DMS 273 treated with DMSO at 0.1 percent for 48 hours (cell line): ENCODE results near the gene RGS12.

Experiments
- DNase-seq: peaks from one replicate; lab custom pipeline; 2025; lab: John Stamatoyannopoulos, UW

The RGS12 gene

DNA sequence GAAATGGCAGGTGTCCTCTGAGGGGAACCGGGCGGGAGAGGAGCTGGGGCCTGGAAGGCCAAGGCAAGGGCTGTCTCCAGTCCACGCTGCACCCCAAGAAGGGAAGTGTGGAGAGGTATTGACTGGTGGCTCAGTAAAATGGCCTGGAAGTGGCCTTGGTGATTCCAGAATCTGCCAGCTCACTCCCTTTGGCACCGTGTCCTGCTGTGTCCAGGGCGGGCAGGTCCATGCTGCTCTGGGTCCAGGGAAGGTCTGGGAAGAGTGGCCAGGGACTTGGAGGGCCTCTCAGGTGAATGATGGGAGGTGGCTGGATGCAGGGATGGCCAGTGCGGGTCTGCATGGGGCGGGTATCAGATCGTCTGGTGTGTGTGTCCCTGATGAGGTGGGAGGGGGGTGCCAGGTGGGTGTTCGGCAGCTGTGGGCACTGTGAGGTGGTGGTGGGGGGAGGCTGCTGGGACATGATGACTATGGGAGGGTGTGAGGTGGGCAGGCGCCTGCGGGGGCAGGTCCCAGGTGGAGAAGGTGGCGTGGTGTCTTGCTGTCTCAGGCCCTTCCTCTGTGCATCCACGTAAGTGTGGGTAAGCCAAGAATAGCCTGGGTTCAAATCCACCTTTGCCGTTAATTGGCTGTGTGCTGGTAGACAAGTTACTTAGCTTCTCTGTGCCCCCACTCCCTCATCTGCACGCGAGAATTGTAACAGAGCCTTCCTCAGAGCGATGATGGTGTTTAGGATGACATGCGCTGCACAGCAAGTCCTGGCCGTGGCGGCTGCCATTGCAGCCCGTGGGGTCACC is 17.7 kb downstream of the RGS12 start:
- DNase-seq, result no peak

DNA sequence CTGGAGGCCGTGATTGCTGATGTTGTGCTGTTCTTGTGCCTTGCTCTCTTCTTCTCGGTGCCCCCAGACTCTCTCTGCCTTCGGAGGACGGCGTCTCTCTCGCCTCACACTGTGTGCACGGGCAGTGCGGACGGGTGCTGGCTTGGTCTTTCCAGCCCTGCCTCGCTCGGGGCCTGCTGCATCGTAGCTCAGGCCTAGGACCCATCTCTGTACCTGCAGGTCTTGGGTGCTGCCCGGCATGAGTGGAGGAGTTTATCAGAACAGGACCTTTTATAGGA is 18.2 kb downstream of the RGS12 start:
- DNase-seq, result no peak

DNA sequence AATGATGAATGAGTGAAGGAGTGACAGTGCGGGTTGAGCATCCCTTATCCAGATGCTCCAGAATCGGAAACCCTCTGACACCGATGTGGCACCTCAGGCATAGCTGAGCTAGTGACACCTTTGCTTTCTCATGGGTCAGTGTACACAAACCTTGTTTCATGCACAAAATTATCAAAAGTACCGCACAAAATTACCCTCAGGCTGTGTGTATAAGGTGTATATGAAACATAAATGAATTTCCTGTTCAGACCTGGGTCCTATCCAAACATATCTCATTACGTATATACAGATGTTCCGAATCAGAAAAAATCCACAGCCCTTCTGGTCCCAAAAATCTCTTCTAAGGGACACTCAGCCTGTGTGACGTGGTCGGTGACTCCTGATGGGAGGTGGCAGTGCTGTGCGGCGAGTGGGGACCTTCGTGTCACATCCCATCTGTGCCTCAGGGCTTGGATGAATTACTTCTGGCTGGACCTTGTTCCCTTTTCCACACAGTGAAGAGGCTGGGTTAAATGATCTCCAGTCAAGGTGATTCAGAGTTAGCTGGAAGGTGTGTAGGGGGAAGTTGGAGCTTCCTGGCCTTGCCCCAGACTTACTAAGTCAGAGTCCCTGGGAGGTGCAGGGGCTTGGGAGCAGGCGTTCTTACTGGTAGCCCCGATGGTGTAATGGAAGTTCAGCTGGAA is 18.8 kb downstream of the RGS12 start:
- DNase-seq, result no peak

DNA sequence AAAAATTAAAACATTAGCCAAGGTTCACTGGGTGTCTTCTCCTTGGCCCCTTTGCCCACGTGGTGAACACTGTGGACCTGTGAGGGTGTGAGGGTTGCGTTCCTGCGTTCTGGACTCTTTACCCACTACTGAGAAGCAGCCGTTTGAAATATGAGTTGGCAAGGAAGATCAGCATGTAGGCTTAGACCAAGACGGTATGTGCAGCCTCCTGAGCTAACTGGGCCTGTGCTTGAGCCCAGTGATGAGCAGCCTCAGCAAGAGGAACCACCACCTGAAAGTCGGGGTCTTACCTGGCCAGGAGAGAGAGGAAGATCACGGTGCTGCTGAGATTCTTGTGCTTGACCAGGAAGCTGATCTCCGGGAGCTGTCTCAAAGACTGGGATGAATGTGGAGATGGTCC is 19.5 kb downstream of the RGS12 start:
- no peak for DNase-seq

GRCh38 chr4:3313139-3313538 is 20.3 kb downstream of the RGS12 start:
- DNase-seq, result no peak

DNA sequence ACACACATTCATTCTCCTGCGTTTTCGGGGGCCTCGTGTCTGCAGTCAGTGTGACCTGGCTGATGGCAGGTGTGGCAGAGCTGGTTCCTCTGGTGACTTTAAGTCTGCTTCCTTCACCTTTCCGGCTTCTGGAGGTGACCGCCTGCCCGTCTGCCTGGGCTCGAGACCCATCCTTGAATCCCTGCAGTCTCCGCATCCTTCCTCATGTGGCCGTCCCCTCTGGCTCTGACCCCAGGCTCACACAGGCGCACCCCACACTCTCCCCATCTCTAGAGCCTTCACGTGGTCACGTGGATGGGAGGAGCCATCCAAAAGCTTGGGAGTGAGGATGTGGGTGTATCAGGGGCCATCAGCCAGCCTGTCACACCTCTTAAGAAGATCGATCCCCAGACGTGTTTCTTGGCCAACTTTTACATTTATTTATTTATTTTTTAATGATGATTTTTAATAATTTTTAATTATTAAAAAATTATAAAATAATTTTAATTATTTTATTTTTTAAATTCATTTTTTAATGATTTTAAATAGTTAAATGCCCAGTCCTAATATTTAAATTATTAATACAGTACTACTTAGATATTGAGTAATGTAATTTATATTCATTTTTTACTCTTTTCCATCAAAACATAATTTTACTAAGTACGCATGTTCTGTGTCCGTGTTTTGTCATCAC is 20.9 kb downstream of the RGS12 start:
- DNase-seq, result no peak

DNA sequence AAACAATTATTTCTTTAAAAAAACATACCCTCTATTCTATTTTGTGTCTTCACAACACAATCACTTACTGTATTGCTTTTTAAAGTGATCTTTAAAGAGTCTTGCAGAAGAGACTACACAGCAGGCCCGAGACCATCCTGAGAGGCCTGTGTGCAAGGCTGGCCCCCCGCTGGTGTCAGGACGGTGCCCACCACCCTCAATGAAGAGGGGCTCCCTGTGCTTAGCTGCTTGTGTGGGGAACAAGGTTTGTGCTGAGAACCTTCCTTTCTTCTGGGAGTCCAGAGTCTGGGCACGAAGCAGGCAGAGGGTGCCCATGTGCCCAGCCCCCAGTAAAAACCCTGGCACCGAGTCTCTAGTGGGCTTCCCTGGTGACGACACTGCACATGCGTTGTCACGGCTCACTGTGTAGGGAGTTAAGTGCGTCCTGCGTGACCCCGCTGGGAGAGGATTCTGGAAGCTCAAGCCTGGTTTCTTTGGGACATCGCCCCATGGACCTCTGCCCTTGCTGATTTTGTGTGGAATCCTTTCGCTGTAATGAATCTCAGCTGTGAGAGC is 22.0 kb downstream of the RGS12 start:
- no peak for DNase-seq

DNA sequence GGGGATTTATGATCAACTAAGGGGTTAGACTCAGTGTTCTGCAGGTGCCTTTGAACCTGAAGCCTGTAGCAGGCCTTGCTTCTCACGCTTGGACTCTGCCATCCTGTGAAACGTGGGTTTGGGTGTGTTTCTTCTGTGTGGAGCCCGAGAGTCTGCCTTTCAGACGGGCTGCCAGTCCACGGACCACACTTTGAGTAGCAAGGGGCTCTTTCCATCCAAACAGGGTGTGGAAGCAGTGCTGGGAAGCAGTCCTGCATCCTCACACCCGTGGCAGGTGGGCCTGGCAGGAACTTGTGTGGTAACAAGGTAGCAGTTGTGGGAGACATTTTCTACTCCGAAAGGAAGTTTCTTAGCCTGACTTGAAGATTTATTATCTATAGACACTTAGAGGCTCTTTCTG is 22.7 kb downstream of the RGS12 start:
- DNase-seq, result no peak

DNA sequence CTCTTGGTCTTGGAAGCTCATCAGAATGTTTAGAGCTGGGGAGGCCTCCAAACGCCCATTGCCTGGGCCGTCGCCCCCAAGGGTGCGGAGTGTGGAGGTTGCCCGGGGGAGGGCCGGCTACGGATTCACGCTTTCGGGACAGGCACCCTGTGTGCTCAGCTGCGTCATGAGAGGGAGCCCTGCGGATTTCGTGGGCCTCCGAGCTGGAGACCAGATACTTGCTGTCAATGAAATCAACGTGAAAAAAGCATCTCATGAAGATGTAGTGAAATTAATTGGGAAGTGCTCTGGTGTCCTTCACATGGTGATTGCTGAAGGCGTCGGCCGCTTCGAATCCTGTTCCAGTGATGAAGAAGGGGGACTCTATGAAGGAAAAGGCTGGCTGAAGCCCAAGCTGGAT is 23.3 kb downstream of the RGS12 start:
- no peak for DNase-seq

DNA sequence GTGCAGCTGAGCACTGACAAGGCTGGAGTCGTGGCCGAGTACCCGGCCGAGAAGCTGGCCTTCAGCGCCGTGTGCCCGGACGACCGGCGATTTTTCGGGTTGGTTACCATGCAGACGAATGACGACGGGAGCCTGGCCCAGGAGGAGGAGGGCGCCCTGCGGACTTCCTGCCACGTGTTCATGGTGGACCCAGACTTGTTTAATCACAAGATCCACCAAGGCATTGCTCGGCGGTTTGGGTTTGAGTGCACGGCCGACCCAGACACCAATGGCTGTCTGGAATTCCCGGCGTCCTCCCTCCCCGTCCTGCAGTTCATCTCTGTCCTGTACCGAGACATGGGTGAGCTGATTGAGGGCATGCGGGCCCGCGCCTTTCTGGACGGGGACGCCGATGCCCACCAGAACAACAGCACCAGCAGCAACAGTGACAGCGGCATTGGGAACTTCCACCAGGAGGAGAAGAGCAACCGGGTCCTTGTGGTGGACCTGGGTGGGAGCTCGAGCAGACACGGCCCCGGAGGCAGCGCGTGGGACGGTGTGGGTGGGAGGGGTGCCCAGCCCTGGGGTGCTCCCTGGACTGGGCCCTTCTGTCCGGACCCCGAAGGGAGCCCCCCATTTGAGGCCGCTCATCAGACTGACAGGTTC is 24.3 kb downstream of the RGS12 start:
- no peak for DNase-seq

DNA sequence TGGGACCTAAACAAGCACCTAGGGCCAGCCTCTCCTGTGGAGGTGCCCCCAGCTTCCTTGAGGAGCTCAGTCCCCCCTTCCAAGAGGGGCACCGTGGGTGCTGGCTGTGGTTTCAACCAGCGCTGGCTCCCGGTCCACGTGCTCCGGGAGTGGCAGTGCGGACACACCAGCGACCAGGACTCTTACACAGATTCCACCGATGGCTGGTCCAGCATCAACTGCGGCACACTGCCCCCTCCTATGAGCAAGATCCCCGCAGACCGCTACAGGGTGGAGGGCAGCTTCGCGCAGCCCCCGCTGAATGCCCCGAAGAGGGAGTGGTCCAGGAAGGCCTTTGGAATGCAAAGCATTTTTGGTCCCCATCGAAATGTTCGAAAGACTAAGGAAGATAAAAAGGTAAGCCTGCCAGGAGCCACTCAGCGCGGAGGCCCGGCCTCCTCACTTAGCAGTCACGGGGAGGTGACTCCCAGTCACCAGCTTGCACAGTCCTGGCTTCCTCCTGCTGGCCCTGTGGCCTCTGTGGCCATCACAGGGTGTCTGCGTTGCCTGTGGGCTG is 24.9 kb downstream of the RGS12 start:
- no peak for DNase-seq

DNA sequence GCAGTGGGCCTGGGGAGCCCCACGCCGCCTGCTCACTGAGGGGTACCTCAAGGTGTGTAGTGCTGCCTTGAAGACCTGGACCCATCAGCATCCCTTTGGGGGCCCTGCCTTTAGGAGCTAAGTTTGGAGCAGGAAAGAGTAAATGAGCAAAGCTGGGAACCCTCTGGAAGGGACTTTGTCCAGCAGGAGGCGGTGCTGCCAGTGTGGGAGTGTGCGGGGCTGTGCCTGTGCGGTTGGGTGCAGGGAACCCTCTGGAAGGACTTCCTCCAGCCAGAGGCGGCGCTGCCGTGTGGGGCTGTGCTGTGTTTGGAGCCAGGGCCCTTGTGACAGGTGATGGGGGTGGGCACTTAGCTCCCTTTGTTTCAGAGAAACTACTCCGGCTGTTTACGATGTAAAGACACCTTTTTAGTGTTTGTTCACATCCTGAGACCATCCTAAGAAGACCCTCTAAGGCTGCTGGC is 25.8 kb downstream of the RGS12 start:
- no peak for DNase-seq

GRCh38 chr4:3320361-3321023 is 27.7 kb downstream of the RGS12 start:
- no peak for DNase-seq

- no peak for DNase-seq
Observed at GRCh38 chr4:3321295-3321889, 28.6 kb downstream of the RGS12 start.

GRCh38 chr4:3322059-3322550 is 29.3 kb downstream of the RGS12 start:
- no peak for DNase-seq

- DNase-seq, result no peak
Observed at GRCh38 chr4:3323071-3323481, 30.3 kb downstream of the RGS12 start.

DNA sequence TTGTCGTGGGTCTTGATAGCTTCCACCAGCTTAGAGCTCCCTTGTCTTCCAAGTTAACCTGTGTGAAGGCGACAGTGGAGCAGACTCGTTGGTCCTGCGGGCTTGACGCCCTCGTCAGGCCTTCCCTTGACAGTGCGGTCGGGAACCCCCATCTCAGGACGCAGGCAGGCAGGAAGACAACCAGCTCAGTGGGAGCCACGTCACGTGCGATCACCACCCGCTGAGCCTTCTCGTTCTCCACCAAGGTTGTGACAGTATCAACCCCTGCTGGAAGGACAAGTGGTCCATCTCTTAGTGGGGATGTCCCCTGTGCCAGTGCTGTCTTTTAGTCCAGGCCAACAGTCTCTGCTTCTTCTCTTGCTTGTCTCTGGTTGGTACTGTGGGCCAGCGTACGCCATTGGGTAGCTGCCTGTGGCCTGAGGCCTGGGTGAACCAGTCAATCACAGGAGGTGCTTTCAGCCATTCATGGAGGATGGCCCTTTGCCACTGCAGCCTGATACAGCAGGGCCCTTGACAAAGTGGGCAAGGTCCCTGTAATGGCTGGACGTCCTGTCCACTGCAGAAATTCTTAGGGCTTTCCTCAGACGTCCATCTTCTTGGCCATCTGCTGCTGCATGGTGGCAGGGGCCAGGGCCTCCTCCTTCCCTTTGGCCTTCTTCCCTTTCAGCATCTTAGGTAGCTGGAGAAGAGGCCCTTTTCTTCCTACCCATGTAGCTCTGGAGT is 31.4 kb downstream of the RGS12 start:
- DNase-seq, result no peak

DNA sequence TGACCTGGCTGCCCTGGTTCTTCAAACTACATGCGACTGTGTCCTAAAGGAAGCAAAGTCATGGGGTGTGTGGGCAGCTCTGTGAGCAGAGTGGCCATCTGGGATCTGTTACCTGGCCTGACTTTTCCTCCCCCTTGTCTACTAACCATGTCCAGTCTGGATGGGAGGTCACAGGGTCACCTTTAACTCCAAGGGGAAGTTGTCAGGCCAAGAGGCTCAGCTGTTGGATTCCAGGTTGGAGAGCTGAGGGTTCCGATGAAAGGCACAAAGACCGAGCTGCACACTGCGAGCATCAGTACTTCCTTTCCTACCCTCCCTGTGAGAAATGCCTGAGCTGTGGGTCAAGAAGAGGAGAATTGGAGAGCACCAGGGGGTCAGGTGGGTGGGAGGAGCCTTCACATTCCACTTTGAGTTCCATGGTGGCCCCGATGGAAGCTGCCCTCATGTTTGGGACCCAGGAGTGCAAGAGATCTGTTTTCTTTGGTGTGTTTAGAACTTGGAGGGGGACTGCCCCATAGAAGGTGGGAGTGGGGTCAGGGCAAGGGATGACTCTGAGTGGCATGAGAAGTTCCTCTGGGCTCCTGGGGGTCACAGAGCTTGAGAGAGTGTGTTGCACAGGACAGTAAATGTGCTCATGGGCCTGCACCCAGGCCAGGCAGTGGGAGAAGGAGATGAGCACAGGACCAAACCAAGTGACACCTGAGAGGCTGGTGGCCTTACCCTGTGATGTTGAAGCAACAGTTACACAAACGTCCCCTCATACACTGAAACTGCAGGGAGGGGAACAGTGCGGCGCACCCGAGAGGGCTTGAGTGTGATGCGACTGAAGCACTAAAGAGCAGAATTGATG is 36.2 kb downstream of the RGS12 start:
- DNase-seq, result no peak

GRCh38 chr4:3329887-3330286 is 37.1 kb downstream of the RGS12 start:
- no peak for DNase-seq
